Stimulated activated CD4-positive, alpha-beta T cell treated with anti-CD3 and anti-CD28 coated beads, Interleukin-1b, Interleukin-23, amount 100 ng/mL, for 48 hours (primary cell): ENCODE results near the gene FUZ.
"Not testable (repeated sequence)": the region's sequence is repeated elsewhere in the genome, so short reads cannot be mapped to it uniquely, and the experiment has no call there.

Experiments used
- DNase-seq: peaks from one replicate; pipeline ENCODE4 v3.0.0-alpha.2; 2020

FUZ gene

GRCh38 chr19:49829721-49830120, 16.6 kb upstream of the FUZ start:
- DNase-seq: no peak

- no peak for DNase-seq
Measured at GRCh38 chr19:49829200-49829599, 16.1 kb upstream of the FUZ start.

DNA sequence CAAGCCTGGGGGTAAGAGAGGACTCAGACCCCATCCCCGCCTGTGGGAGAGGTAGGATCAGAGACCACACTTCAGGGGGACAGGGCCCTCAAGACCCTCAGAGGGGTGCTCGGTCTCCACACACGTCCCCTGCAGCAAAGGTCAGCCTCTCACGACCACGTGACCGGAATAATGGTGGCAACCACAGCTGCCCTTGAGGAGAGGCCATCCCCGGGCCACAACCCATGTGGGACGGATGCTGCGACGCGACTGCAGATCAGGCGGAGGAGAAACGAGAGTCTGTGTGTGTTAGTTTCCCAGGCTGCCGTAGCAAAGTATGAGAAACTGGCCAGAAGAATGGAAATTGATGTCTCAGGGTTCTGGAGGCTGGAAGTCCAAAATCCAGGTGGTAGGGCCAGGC, 13.9 kb upstream of the FUZ start:
- no peak for DNase-seq

- no peak for DNase-seq
Measured at GRCh38 chr19:49824662-49825061, 11.6 kb upstream of the FUZ start.

DNA sequence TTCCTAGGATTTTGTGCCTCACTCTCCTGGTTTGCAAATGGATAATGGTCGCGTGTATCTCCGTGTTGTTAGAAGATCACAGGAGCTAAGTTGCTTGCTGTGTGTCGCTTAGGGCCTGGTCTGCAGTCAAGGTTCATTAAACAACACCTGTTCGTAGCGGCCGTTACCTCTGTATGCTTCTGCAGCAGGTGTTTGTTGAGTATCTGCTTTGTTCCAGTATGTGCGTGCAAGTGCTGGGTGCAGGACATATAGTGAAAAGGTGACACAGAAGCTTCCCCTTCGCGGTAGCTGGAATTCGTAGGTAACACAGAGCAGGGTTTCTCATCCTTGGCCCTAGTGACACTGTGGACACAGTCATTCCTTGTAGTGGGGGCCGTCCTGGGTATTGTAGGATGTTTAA, 10.4 kb upstream of the FUZ start:
- DNase-seq: no peak

GRCh38 chr19:49820125-49820524, 7.0 kb upstream of the FUZ start:
- no peak for DNase-seq

DNA sequence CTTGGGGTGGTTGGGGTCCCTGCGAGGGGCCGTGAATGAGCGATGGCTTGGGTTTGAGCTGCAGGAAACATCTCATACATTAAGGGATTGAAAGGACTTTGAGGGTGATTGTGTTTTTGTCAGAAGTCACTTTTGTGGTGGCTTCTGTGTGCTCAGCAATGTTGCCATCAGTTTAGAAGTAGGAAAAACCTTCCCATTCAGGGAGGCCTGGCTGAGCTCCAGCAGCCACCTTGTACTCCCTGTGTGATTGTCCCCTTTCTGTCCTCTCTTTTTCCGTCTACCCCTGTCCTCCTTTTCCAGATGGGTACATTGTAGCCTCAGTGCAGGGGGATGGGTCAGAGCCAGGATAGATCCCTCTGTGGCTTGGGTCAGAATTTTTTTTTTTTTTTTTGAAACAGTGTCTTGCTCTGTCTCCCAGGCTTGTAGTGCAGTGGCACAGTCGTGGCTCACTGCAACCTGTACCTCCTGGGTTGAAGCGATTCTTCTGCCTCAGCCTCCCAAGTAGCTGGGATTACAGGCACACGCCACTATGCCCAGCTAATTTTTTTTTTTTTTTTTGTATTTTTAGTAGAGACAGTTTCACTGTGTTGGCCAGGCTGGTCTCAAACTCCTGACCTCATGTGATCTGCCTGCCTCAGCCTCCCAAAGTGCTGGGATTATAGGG, 6.5 kb upstream of the FUZ start:
- not testable (repeated sequence) for DNase-seq

GRCh38 chr19:49818649-49819370, 5.7 kb upstream of the FUZ start:
- DNase-seq: no peak

GRCh38 chr19:49817964-49818648, 5.0 kb upstream of the FUZ start, which contains the start of gene MED25:
MED25 (plus strand) TSS chr19:49818289; CDS start chr19:49818342, 53 bp downstream.
- DNase-seq: peak; percentile 83

GRCh38 chr19:49816590-49816989, 3.5 kb upstream of the FUZ start:
- DNase-seq: no peak

- DNase-seq: no peak
Measured at GRCh38 chr19:49814010-49814409, 918 bp upstream of the FUZ start.

DNA sequence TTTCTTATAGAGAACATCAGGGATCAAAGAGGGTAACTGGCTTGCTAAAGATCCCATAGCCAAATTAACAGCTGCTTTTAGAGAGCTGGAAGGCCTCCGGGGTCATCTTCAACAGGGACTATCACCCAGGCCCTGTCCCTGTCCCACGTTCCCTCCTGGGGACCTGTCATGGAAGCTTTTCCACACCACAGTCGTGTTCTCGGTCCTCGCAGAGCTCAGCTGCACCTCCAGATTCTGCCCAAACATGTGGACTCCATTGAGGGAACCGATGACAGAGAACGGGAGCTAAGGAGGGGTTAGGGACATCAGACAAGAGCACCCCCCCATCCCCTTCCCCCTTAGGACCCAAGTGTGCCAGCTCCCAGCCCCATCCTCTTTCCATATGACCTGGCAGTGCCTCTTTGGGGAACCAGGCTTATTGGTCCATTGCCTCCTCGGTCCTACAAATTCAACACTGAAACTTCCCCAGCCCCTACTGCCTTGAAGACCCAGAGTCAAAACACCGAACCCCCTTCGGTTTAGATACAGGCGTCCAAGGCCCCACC, 568 bp downstream of the FUZ start:
- no peak for DNase-seq

DNA sequence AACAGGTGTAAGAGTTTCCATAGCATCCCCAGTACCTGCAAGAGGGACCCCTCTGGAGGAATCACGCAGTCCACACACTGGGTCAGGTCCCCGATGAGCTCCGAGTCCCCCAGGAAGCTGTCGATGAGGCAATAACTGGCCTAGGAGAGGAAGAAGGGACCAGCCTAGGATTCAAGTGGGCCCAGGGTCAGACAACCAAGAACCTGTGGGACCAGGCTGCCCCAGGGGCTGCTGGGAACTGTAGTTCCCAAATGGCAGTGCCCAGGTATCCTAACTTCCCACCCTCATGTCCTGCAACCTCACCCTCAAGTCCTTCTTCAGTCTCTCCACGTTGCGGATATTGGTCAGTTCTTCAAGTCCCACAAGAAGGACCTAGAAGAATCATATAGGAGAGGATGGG, 1.8 kb downstream of the FUZ start:
- DNase-seq: no peak

GRCh38 chr19:49809941-49810389, 3.1 kb downstream of the FUZ start:
- DNase-seq: no peak

DNA sequence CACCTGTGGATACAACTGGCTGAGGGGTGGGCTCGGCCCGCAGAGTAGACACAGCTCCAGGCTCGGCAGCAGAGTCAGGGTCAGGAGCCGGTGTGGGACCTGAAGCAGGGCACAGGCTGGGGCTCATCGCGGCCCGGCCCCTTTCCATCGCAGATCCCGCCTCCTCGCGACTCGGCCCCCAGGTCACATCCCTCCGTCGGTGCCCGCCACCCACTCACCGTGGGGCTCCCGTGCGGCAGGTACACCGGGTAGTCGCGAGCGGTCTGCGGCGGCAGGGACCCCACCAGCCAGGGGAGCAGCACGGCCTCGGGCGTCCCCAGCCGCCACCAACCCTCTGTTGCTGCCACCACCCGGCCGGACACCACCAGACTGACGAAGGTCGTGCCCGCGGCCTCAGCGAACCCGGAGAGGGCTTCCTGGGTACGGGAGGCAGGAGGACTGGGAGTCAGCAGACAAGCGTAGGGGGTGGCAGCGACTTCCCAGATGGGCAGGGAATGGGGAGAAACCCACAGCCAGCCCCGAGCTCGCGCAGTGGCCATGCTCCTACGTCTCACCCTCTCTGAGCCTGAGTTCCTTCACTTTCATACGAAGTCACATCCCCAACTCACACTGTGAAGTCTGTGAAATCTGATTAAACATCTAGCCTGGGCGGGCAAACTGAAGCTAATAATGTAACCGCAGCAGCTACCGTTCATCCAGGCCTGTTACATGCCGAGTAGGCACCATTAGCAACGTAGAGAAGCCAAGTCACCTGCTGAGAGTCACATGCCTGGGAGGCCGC, 3.7 kb downstream of the FUZ start:
- peak; percentile 34 for DNase-seq

DNA sequence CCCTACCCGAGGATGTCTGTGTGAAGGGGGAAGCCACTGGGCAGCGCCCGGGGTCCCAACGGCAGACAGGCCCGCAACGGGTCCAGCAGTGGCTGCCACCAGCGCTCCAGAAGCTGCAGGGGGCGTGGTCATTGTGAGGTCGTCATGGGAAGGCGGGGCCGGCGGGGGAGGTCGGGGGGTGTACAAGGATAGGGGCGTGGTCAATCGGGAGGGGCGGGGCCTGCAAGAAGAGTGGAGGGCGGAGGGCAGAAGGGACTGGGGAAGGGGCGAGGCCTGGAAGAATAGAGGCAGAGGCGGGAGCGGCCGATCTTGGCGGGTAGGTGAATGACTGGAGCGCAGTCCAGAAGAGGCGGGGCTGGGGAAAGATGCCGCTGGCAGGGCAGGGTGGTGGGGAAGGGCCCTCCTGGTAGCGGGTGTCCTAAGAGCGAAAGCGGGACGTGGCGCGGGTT, 4.4 kb downstream of the FUZ start:
- peak; percentile 86 for DNase-seq

DNA sequence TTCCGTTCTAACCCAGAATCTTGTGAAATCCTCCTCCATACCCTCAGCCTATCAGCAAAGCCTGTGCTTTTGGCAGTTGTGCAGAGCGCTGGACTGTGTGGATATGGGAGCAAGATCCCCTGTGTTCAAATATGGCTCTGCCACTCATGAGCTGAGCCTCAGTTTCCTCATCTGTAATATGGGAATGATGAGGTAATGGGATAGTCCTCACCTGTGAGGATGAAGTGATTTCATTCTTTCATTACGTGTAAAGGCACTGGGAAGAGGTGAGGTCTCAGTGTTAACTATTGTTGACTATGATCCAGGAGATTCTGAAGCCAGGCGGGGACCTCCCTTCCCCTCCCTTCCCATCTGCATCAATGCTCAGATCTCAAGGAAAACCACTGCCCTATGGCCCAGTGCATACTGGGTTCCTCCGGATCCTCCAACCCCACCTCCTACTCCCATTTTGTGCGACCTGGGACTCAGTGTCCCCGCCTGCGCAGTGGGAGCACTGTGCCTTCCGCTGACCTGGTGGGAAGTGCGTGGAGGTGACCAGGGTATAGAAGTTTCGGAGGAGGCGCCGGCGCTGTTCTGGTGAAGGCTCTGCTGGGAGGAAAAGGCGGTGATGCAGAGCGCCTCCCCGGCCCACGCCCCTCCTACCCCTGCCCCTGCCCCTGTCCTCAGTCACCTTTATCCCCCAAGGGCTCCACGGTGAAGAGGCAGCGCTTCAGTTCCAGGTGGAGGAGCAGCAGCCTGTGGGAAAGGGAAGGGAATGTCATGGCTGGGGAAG, 5.0 kb downstream of the FUZ start:
- DNase-seq: no peak

GRCh38 chr19:49807058-49807903, 5.8 kb downstream of the FUZ start:
- no peak for DNase-seq

- no peak for DNase-seq
Measured at GRCh38 chr19:49806620-49806959, 6.5 kb downstream of the FUZ start.

DNA sequence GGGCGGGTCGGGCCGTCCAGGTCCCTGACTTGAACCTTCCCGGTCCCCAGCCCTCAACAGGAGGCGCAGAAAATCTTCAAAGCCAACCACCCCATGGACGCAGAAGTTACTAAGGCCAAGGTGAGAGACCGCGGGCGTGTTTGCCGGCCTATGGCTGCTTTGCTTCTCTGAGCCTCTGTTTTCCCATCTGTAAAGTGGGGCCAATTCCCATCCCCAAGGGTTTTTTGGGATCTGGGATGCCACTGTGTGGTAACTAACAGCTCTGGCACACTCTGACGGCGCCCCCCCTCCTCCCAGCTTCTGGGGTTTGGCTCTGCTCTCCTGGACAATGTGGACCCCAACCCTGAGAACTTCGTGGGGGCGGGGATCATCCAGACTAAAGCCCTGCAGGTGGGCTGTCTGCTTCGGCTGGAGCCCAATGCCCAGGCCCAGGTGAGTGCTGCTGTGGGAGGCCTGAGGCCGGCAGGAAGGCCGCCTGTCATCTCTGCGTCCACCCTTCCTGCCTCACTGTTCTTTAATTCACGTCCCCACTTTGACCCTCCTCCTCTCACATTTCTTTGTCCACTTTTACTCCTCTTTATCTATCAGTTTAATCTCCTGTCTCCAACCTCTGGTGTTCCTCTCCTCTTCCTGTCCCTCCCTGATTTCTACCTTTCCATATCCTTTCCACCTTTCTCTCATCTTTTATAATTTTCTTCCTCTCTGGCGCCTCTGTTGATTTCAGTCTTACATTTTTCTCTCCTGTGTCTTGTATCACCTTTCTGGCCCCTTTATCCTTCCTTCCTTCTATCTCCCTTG, 7.1 kb downstream of the FUZ start:
- no peak for DNase-seq
